ENCODE measurements around the gene CNKSR3.

The CNKSR3 gene

DNA sequence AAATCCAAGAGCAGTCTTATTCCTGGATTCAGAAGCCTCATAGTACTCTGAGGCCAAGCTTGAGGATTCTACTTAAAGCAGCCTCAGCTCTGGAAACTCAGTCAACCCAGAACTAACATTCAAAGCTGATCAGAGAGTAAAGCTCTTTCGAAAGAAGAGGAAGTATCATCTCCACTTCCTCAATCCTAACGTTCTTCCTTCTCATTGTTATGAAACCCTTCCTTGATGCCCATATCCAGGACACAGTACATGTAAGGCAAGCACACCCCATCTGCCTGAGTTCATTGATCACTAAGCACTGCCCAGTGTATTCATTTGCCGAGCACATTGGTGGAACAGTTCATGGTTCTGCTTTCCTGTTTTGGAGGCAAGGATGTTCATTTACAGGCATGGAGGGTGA, 153.8 kb downstream of the CNKSR3 start, which contains the start of gene IPCEF1:
IPCEF1 (minus strand) TSS at position 114 of the 400 bp plus-strand sequence. CDS start 90,856 bp downstream, outside the sequence.
- no peak within 1 kb of the TSS for H3K4me3 ChIP-seq (ENCODE audit: low read depth, low read length)

- no peak overlapping the region for H3K4me3 ChIP-seq (ENCODE audit: low read depth, low read length)
Observed at GRCh38 chr6:154356113-154356512, 154.4 kb downstream of the CNKSR3 start.

GRCh38 chr6:154354265-154354777, 156.2 kb downstream of the CNKSR3 start:
- H3K4me3 ChIP-seq (ENCODE audit: low read depth, low read length), result no peak overlapping the region

DNA sequence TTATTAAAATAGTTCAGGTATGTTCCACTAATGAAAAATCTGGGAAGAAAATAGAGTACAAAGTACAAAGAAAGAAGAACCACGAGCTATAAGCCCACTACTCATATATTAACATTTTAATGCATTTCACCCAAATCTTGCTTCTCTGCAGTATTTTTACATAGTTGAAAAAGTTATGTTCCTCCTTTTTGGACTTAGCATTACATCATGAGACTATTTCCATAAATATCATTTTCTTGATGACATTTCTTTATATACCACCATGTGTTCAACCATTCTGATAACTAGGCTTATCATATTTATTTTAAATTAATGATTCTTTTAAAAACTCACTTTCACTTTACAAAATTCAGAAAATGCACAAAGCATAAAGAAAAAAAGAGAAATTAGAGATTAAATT, 156.9 kb downstream of the CNKSR3 start:
- no peak overlapping the region for H3K4me3 ChIP-seq (ENCODE audit: low read depth, low read length)

- H3K4me3 ChIP-seq (ENCODE audit: low read depth, low read length), result no peak overlapping the region
Observed at GRCh38 chr6:154352898-154353585, 157.4 kb downstream of the CNKSR3 start.

DNA sequence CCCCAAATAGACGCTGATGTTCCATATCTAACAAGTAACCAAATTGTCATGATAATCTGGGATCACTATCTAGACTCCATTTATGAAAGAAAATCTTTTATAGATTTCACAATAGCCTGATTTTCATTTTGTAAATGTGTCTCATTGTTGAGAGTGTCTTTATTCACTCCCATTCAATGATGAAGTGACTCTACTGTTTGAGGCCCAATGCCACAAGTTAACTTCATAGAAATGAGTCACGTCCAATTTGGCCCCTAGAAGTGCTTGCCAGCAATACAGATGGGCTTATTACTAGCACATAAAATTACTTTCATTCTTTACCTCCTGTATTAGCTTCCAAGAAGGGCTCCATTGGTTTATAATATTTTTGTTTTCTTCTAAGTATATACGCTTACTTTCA, 160.2 kb downstream of the CNKSR3 start:
- H3K4me3 ChIP-seq (ENCODE audit: low read depth, low read length), result no peak overlapping the region

- H3K4me3 ChIP-seq (ENCODE audit: low read depth, low read length), result no peak overlapping the region
Observed at GRCh38 chr6:154347981-154348380, 162.5 kb downstream of the CNKSR3 start.

- no peak overlapping the region for H3K4me3 ChIP-seq (ENCODE audit: low read depth, low read length)
Observed at GRCh38 chr6:154345811-154346210, 164.7 kb downstream of the CNKSR3 start.

DNA sequence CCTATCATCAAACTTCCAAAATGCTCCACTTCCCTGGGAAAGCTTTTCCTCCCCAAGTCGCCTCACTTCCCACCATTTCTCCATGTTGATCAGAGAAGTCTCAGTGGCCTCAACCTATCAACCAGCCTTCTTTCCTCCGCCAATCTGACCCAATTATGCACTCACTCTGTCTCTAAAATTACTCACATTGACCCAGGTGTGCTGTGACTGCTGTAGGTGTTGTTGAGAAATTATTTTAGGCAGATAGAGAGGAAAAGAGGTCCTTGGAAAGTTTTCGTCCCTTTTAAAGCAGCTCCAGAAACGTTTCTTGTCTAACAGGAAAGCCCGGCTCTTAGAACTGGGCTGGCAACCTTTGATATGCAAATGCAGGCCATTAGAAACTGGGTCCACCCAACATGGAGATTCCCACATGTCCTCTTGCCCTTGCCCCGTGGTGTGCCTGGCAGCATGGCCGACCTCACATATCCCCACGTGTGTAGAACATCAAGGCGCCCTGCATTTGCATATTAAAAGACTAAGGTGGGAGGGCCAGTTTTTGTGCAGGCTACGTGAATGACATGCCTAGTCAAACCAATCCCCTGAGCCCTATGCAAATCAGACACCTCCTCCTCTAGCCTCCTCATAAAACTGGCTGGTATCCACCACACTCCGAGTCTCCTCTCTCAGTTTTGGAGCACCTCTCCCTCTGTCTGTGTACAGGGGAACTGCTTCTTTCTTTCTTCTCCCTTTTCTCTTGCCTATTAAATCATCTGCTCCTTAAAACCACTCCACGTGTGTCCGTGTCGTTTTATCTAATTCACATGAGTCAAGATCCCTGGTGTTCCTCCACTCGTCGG, 166.8 kb downstream of the CNKSR3 start:
- no peak overlapping the region for H3K4me3 ChIP-seq (ENCODE audit: low read depth, low read length)

DNA sequence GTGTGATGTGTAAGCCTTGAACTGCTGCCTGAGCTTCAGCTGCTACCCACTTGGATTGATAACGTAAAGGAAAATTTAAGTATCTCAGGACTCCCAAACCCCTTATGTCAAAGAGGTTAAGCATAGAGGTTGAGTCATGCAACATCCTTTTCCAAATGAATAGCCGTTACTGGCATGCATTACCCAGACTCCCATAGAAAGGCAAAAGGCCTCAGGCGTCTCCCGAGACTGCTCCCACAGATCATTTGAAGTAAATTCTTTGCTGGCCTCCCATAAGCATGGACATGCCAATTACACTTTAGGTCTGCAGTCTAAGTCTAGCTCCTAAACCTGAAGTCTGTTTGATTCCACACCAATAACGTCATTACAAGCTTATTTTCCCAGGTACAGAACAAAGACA, 168.6 kb downstream of the CNKSR3 start:
- H3K4me3 ChIP-seq (ENCODE audit: low read depth, low read length), result no peak overlapping the region

- H3K4me3 ChIP-seq (ENCODE audit: low read depth, low read length), result no peak overlapping the region
Observed at GRCh38 chr6:154341336-154341735, 169.1 kb downstream of the CNKSR3 start.

All from iPS-11a (cell line).